ENCODE results near the gene KCNAB1. TPM values are rescaled to one million over a fixed set of nuclear protein-coding genes. Genes with fewer than 3 reads are reported as not detected.

KCNAB1 gene
- polyA plus RNA-seq, 1 donor (not counting 4 experiments of a cell fraction or from before 2014, with no cell fraction given): 0.03 TPM

GRCh38 chr3:156493887-156494286 is 373.5 kb downstream of the KCNAB1 start:
- no peak overlapping the region for H3K4me2 ChIP-seq (ENCODE audit: control insufficient read depth, extremely low read depth, insufficient read depth, low read depth, low read length)
- no peak overlapping the region for H2AFZ ChIP-seq (ENCODE audit: control insufficient read depth, low read length)
- peaks cover 7% of the 10 kb centered on the region for H3K4me1 ChIP-seq (ENCODE audit: control insufficient read depth, extremely low read depth, insufficient read depth, low read length)
- FAIRE-seq (no peak), DNase-seq (ENCODE audit: low read depth, low spot score) (no peak)
- H3K36me3 ChIP-seq (ENCODE audit: control insufficient read depth in 2 of 2, extremely low read depth in 1 of 2, insufficient read depth in 2 of 2, low read length in 2 of 2): no peaks in the 10 kb centered on the region
- no peaks in the 10 kb centered on the region for H3K9me1 ChIP-seq (ENCODE audit: control insufficient read depth, extremely low read depth, insufficient read depth, low read length)
- H3K9me3 ChIP-seq (ENCODE audit: control insufficient read depth, low read depth, low read length): no peaks in the 10 kb centered on the region
- H3K4me3 ChIP-seq (ENCODE audit: control insufficient read depth in 2 of 3, extremely low read depth in 1 of 3, insufficient read depth in 2 of 3, low read depth in 1 of 3, low read length in 3 of 3): no peak overlapping the region
- no peak for TF ChIP-seq EZH2 (IDR thresholded peaks at IDR 0.05; ENCODE audit: low read length)
- no peak for TF ChIP-seq CTCF (optimal IDR thresholded peaks at IDR 0.05 in 1 of 3, IDR thresholded peaks at IDR 0.05 in 1 of 3, conservative IDR thresholded peaks at IDR 0.05 in 1 of 3; ENCODE audit: extremely low read depth in 1 of 3, insufficient read depth in 2 of 3, low read length in 3 of 3)
- no peaks in the 10 kb centered on the region for H3K79me2 ChIP-seq (ENCODE audit: control insufficient read depth, insufficient read depth, low read length)
- H3K9ac ChIP-seq (ENCODE audit: control insufficient read depth, extremely low read depth, insufficient read depth, low read length): no peak overlapping the region
- dilution Hi-C loops (cut with MboI; ENCODE audit: extremely low pct_ligation_motif_present, low sequenced_read_pairs): no loop called here
- no peaks in the 10 kb centered on the region for H3K27me3 ChIP-seq (ENCODE audit: control insufficient read depth, extremely low read depth, insufficient read depth, low read length)
- no peak overlapping the region for H3K27ac ChIP-seq (ENCODE audit: control insufficient read depth, insufficient read depth, low read length)
- H4K20me1 ChIP-seq (ENCODE audit: control insufficient read depth, extremely low read depth, insufficient read depth, low read length): no peaks in the 10 kb centered on the region

GRCh38 chr3:156495816-156496215 is 375.4 kb downstream of the KCNAB1 start:
- no peak for TF ChIP-seq CTCF (optimal IDR thresholded peaks at IDR 0.05 in 1 of 3, IDR thresholded peaks at IDR 0.05 in 1 of 3, conservative IDR thresholded peaks at IDR 0.05 in 1 of 3; ENCODE audit: extremely low read depth in 1 of 3, insufficient read depth in 2 of 3, low read length in 3 of 3)
- no peak for TF ChIP-seq EZH2 (IDR thresholded peaks at IDR 0.05; ENCODE audit: low read length)
- Histone ChIP-seq H3K9ac (ENCODE audit: control insufficient read depth, extremely low read depth, insufficient read depth, low read length) (no peak overlapping the region), H3K4me3 (ENCODE audit: control insufficient read depth in 2 of 3, extremely low read depth in 1 of 3, insufficient read depth in 2 of 3, low read depth in 1 of 3, low read length in 3 of 3) (no peak overlapping the region), H4K20me1 (ENCODE audit: control insufficient read depth, extremely low read depth, insufficient read depth, low read length) (no peaks in the 10 kb centered on the region), H2AFZ (ENCODE audit: control insufficient read depth, low read length) (no peak overlapping the region), H3K27ac (ENCODE audit: control insufficient read depth, insufficient read depth, low read length) (no peak overlapping the region), H3K9me1 (ENCODE audit: control insufficient read depth, extremely low read depth, insufficient read depth, low read length) (no peaks in the 10 kb centered on the region), H3K4me2 (ENCODE audit: control insufficient read depth, extremely low read depth, insufficient read depth, low read depth, low read length) (no peak overlapping the region), H3K79me2 (ENCODE audit: control insufficient read depth, insufficient read depth, low read length) (no peaks in the 10 kb centered on the region), H3K36me3 (ENCODE audit: control insufficient read depth in 2 of 2, extremely low read depth in 1 of 2, insufficient read depth in 2 of 2, low read length in 2 of 2) (no peaks in the 10 kb centered on the region), H3K27me3 (ENCODE audit: control insufficient read depth, extremely low read depth, insufficient read depth, low read length) (no peaks in the 10 kb centered on the region), H3K4me1 (ENCODE audit: control insufficient read depth, extremely low read depth, insufficient read depth, low read length) (no peaks in the 10 kb centered on the region), H3K9me3 (ENCODE audit: control insufficient read depth, low read depth, low read length) (no peaks in the 10 kb centered on the region)
- no peak for FAIRE-seq
- dilution Hi-C loops (cut with MboI; ENCODE audit: extremely low pct_ligation_motif_present, low sequenced_read_pairs): no loop called here
- DNase-seq (ENCODE audit: low read depth, low spot score): no peak

All from keratinocyte (primary cell).